GM12864 (cell line): ENCODE measurements around the gene NOS1.
A peak's percentile ranks its signal among the peaks of the same experiment; 100 is the strongest.

Experiments
- DNase-seq: peaks from one replicate; pipeline ENCODE4 v3.0.0-alpha.2; 2011; ENCODE audit warnings: low read depth
- H3K4me3 ChIP-seq: 2 replicates; pipeline ENCODE4 v1.5.1; 2011; ENCODE audit warnings: mild to moderate bottlenecking, low read depth, low read length, control low read depth
- CTCF ChIP-seq: IDR thresholded peaks from 2 replicates; pipeline ENCODE4 v1.5.1; 2011; ENCODE audit warnings: low read depth, mild to moderate bottlenecking, moderate library complexity, low read length, control low read depth, inconsistent platforms; ENCODE audit errors: missing control alignments

Gene NOS1

DNA sequence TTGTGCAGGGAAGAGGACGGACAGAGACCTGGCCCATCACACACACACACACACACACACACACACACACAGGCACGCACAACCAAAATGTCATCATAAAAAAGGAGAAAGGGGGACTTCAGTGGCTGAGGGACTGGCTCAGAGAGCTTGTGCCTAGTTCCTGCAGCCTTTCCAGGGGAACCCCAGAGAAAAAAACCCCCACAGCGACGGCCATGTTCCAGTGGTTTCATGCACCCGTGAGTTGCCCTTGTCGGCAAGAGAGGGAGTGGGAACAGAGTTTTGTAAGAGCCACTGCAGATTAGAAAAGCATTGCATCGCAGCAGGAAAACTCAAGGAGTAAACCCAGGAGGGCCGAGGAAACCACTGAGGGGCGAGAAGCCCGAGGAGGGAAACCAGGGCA lies 146.6 kb downstream of the NOS1 start:
- no peak for TF ChIP-seq CTCF
- no peak for DNase-seq
- H3K4me3 ChIP-seq, result no peak overlapping the region

DNA sequence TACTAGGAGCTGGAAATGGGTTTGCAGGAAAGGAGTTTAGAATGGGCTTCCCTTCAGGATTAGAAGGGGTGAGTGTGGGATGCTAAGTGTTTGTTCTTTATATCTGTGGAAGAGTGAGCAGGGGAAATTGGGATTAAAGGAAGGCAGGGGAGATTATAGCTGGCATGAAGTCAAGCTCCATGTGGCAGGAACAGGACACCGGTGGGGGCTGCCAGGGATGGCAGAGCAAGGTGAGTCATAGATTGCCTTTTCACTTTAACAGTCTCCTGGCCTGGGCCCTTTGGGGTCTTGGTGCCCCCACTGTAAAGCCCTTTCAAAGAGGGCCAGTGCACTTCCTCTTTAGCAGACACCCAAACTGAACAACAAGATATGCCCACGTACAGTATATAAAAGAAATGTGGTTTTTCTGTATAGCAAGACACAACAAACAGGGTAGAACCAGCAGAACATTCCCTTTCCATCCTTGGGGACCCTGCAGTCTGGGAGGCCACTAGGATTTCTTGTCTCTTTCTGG lies 148.1 kb downstream of the NOS1 start:
- H3K4me3 ChIP-seq, result no peak overlapping the region
- no peak for TF ChIP-seq CTCF
- no peak for DNase-seq

GRCh38 chr12:117212563-117213190 lies 148.7 kb downstream of the NOS1 start:
- no peak overlapping the region for H3K4me3 ChIP-seq
- no peak for DNase-seq

DNA sequence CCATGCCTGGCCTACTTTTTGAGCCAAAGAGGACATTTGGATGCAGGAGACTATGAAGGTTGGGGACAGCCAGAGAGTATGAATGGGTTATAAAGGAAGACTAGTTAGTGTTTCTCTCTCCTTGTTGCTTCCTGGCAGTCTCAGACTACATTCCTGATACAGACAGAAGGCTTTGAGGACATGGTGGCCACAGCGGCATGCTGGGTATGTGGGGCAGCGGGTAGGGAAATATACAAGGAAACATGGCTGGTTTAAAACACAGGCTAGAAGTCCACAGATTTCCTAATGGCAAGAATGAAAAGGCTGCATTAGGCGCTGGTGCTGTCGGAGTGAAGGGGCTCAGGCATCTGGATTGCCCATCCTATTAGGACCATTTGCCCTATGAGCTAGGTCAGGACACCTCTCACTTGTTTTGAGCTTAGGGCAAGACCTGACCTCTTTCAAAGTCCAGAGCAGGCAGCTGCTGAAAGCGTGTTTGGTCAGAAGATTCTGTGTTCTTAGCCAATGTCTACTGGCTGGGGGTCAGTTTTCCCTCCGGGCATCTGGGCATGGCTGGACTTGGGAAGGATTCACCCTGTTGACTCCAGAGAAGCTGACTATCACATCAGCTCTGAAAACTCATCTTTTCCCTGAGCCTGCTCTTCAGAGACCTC lies 151.0 kb downstream of the NOS1 start:
- no peak for TF ChIP-seq CTCF
- no peak for DNase-seq
- no peak overlapping the region for H3K4me3 ChIP-seq

More at GRCh38 chr12:117212563-117213190, 148.7 kb downstream of the NOS1 start:
- peak; percentile 87 for TF ChIP-seq CTCF

DNA sequence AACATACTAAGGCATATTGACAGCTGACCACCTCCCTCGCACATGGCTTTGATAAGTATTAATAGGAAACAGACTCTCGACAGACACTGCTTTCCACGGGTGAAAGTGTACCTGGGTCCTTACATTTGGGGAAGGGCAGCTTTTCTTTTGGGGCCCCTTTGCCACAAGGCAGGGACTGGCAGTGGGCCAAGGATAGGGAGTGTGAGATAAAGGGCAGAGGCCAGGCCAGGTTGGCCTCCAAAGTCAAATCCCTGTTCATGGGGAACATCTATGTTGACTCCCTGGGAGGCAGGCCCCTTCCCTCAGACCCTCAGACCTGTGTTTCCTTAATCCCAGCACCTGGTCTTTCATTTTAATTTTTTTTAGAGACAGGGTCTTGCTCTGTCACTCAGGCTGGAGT lies 151.8 kb downstream of the NOS1 start:
- H3K4me3 ChIP-seq, result no peak overlapping the region
- DNase-seq, result no peak
- no peak for TF ChIP-seq CTCF

DNA sequence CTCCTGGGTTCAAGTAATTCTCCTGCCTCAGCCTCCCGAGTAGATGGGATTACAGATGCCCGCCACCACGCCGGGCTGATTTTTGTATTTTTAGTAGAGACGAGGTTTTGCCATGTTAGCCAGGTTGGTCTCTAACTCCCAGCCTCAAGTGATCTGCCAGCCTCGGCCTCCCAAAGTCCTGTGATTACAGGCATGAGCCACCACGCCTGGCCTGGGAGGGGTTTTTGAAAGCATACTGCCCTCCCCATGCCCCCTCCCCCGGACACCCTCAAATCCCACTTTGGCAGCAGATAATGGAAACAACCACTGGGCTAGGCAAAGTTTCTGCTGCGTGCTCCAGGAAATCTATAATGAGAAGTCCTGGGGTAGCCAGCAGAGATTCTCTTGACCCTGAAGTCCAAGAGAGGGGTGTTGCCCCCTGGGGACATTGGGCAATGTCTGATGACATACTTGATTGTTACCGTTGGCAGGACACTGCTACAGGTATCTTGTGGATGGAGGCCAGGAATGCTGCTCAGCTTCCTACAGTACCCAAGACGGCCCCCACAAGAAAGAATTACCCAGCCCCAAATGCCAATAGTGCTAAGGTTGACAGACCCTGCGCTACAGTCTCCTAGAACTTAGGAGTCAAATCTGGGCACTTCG lies 152.5 kb downstream of the NOS1 start:
- TF ChIP-seq CTCF, result no peak
- H3K4me3 ChIP-seq, result no peak overlapping the region
- DNase-seq, result no peak
